H1 (cell line): ENCODE data around the gene FASN. TPM values are rescaled to one million over a fixed set of nuclear protein-coding genes. Genes with fewer than 3 reads are reported as not detected.

Experiments
- CTCF ChIA-PET: fragments of 300-600 bp; sonication (Branson Sonifier 250); formaldehyde crosslinking; loops from one replicate; lab custom pipeline; 2021; ENCODE audit not compliant: partially characterized antibody; lab: Charles Lee
- POLR2A ChIA-PET: fragments of 300-600 bp; sonication (Branson Sonifier 250); formaldehyde crosslinking; loops from one replicate; lab custom pipeline; 2021; ENCODE audit warnings: inconsistent platforms; ENCODE audit not compliant: partially characterized antibody; lab: Charles Lee
- DNase-seq, 2 experiments: peaks; one replicate each; pipeline versions ENCODE4 v3.0.0 to v3.0.0-alpha.2; 2010 to 2022; ENCODE audit warnings: low spot score in 2 of 2, low read depth in 1 of 2, mixed read lengths in 1 of 2
- FAIRE-seq: peaks from 2 replicates; lab custom pipeline; 2011; peaks lifted over from hg19 to GRCh38; lab: Jason Lieb, UNC
- H2AFZ ChIP-seq: 2 replicates; pipeline ENCODE4 v1.8.1; 2012; ENCODE audit warnings: low read length, inconsistent platforms
- H2AK5ac ChIP-seq: 2 replicates; pipeline ENCODE4 v1.6.1; 2013; ENCODE audit warnings: low read depth, low read length
- H2BK120ac ChIP-seq: replicated peaks from 2 replicates; pipeline ENCODE3; 2013; ENCODE audit warnings: low read depth, low read length, inconsistent platforms
- H2BK12ac ChIP-seq: 2 replicates; pipeline ENCODE4 v1.6.1; 2013; ENCODE audit warnings: low read depth, low read length
- H2BK15ac ChIP-seq: 2 replicates; pipeline ENCODE4 v1.6.1; 2013; ENCODE audit warnings: low read length
- H2BK20ac ChIP-seq: 2 replicates; pipeline ENCODE4 v1.6.1; 2013; ENCODE audit warnings: low read length
- H2BK5ac ChIP-seq: 2 replicates; pipeline ENCODE4 v1.6.1; 2013; ENCODE audit warnings: low read depth, low read length
- H3K14ac ChIP-seq: 2 replicates; pipeline ENCODE4 v1.6.1; 2013; ENCODE audit warnings: inconsistent platforms; ENCODE audit not compliant: insufficient read length
- H3K18ac ChIP-seq: 2 replicates; pipeline ENCODE4 v1.6.1; 2013; ENCODE audit warnings: low read length; ENCODE audit errors: extremely low read depth
- H3K23ac ChIP-seq: 2 replicates; pipeline ENCODE4 v1.6.1; 2013; ENCODE audit warnings: inconsistent platforms; ENCODE audit not compliant: insufficient read length
- H3K23me2 ChIP-seq: 2 replicates; pipeline ENCODE4 v1.6.1; 2013; ENCODE audit warnings: low read depth, low read length
- H3K27ac ChIP-seq: 2 replicates; pipeline ENCODE4 v1.6.1; 2011; ENCODE audit warnings: low read depth, low read length, inconsistent platforms
- H3K27me3 ChIP-seq, 4 experiments: replicated peaks in 1 of 4; 1 replicate in 1 of 4; 2 replicates in 3 of 4; pipeline versions ENCODE4 v1.6.1 to v1.8.1; 2011 to 2013; ENCODE audit warnings: low read length in 3 of 4, mild to moderate bottlenecking in 3 of 4, inconsistent platforms in 2 of 4, mixed read lengths in 2 of 4, moderate library complexity in 1 of 4; ENCODE audit not compliant: control insufficient read depth in 3 of 4, insufficient read depth in 3 of 4; ENCODE audit errors: extremely low read depth in 1 of 4
- H3K36me3 ChIP-seq, 4 experiments: 2 replicates each; pipeline versions ENCODE4 v1.6.1 to v1.8.1; 2011 to 2013; ENCODE audit warnings: mild to moderate bottlenecking in 4 of 4, low read length in 3 of 4, moderate library complexity in 2 of 4, control low read depth in 1 of 4, inconsistent platforms in 1 of 4; ENCODE audit not compliant: insufficient read depth in 4 of 4, control insufficient read depth in 2 of 4
- H3K4ac ChIP-seq: replicated peaks from 2 replicates; pipeline ENCODE3; 2013; ENCODE audit warnings: low read length, low read depth, mixed read lengths, inconsistent platforms; ENCODE audit not compliant: insufficient read length
- H3K4me1 ChIP-seq, 4 experiments: replicated peaks in 1 of 4; 1 replicate in 1 of 4; 2 replicates in 3 of 4; pipeline versions ENCODE4 v1.6.1 to v1.8.1; 2011 to 2013; ENCODE audit warnings: low read length in 3 of 4, inconsistent platforms in 2 of 4, mixed read lengths in 1 of 4; ENCODE audit not compliant: insufficient read depth in 4 of 4, control insufficient read depth in 3 of 4
- H3K4me2 ChIP-seq, 2 experiments: 2 replicates each; pipeline versions ENCODE4 v1.6.1 to v1.8.1; 2011 to 2013; ENCODE audit warnings: low read depth in 2 of 2, low read length in 2 of 2, control low read depth in 1 of 2, inconsistent platforms in 1 of 2, mild to moderate bottlenecking in 1 of 2; ENCODE audit not compliant: insufficient read depth in 1 of 2
- H3K4me3 ChIP-seq, 4 experiments: fragments of 200-600, 300-600 bp in 1 of 4; sonication (generic), shearing (Covaris generic), sonication (Bioruptor Twin) in 1 of 4; 2 replicates each; pipeline versions ENCODE4 v1.5.1 to v1.8.1; 2011 to 2016; ENCODE audit warnings: low read length in 4 of 4, low read depth in 3 of 4, control low read depth in 2 of 4, inconsistent platforms in 2 of 4, mild to moderate bottlenecking in 2 of 4, mixed read lengths in 1 of 4, moderate library complexity in 1 of 4; ENCODE audit not compliant: insufficient read depth in 2 of 4; ENCODE audit errors: extremely low read depth in 1 of 4
- H3K56ac ChIP-seq: replicated peaks from 2 replicates; pipeline ENCODE3; 2013; ENCODE audit warnings: low read depth, mild to moderate bottlenecking, mixed read lengths, low read length, inconsistent platforms; ENCODE audit not compliant: insufficient read length
- H3K79me1 ChIP-seq: 2 replicates; pipeline ENCODE4 v1.6.1; 2013; ENCODE audit warnings: low read depth, low read length, control low read depth
- H3K79me2 ChIP-seq, 2 experiments: 2 replicates each; pipeline versions ENCODE4 v1.6.1 to v1.8.1; 2012 to 2013; ENCODE audit warnings: low read length in 2 of 2, mild to moderate bottlenecking in 2 of 2, inconsistent platforms in 1 of 2; ENCODE audit not compliant: insufficient read depth in 2 of 2, control insufficient read depth in 1 of 2
- H3K9ac ChIP-seq, 4 experiments: replicated peaks in 1 of 4; 1 replicate in 1 of 4; 2 replicates in 3 of 4; pipeline versions ENCODE4 v1.6.1 to v1.8.1; 2011 to 2013; ENCODE audit warnings: low read depth in 3 of 4, low read length in 3 of 4, control low read depth in 2 of 4, mild to moderate bottlenecking in 2 of 4, moderate library complexity in 2 of 4, inconsistent platforms in 1 of 4; ENCODE audit errors: extremely low read depth in 1 of 4
- H3K9me3 ChIP-seq, 2 experiments: 2 replicates each; pipeline versions ENCODE4 v1.6.1 to v1.8.1; 2012 to 2013; ENCODE audit warnings: mild to moderate bottlenecking in 2 of 2, moderate library complexity in 2 of 2, control low read depth in 1 of 2, inconsistent platforms in 1 of 2, low read depth in 1 of 2, low read length in 1 of 2, mixed read lengths in 1 of 2; ENCODE audit not compliant: insufficient read depth in 2 of 2
- H4K20me1 ChIP-seq, 2 experiments: replicated peaks in 1 of 2; 2 replicates each; pipeline versions ENCODE3 to v1.8.1; 2011 to 2013; ENCODE audit warnings: inconsistent platforms in 2 of 2, low read length in 2 of 2, mild to moderate bottlenecking in 1 of 2; ENCODE audit not compliant: insufficient read depth in 2 of 2, control insufficient read depth in 1 of 2
- H4K5ac ChIP-seq: 2 replicates; pipeline ENCODE4 v1.6.1; 2013; ENCODE audit warnings: low read length, low read depth, mixed read lengths, inconsistent platforms; ENCODE audit not compliant: insufficient read length
- H4K8ac ChIP-seq: 2 replicates; pipeline ENCODE4 v1.8.0; 2013; ENCODE audit warnings: mild to moderate bottlenecking, moderate library complexity, low read length, inconsistent platforms; ENCODE audit not compliant: insufficient read depth; ENCODE audit errors: extremely low read depth
- H4K91ac ChIP-seq: replicated peaks from 2 replicates; pipeline ENCODE3; 2013; ENCODE audit warnings: low read length, mixed read lengths, inconsistent platforms; ENCODE audit not compliant: insufficient read length
- ZNF274 ChIP-seq: IDR thresholded peaks from 2 replicates; pipeline ENCODE4 v1.7.0; 2012; ENCODE audit warnings: low read length, borderline replicate concordance; ENCODE audit errors: extremely low read depth
- WGBS, 2 experiments: shearing (Covaris generic) in 1 of 2; methylation state at CpG; one replicate each; pipeline versions ENCODE4 v1.1.6 to v1.1.7; 2013 to 2015; ENCODE audit warnings: low lambda C conversion rate in 2 of 2, mixed read lengths in 2 of 2, inconsistent platforms in 1 of 2, low coverage in 1 of 2, missing lambda C conversion rate in 1 of 2; ENCODE audit not compliant: insufficient replicate concordance in 2 of 2, insufficient coverage in 1 of 2, insufficient read length in 1 of 2; ENCODE audit errors: extremely low coverage in 1 of 2, missing lambda C conversion rate in 1 of 2; 5-methylcytosine and 5-hydroxymethylcytosine counted together
- polyA plus RNA-seq, 7 experiments: library from polyadenylated mRNA; depleted of rRNA in 3 of 7; stranded (reverse) in 5 of 7; unstranded in 2 of 7; fragments of >200 nt in 5 of 7; fragments of 200-250 nt in 2 of 7; gene quantifications; 1 replicate in 5 of 7; 2 replicates in 1 of 7; 4 replicates in 1 of 7; pipeline versions ENCODE4 v1.2.1 to v1.2.3, GENCODE V29; 2011 to 2013; ENCODE audit warnings: missing spikeins in 2 of 7, mixed read lengths in 2 of 7
- total RNA-seq: library from RNA; stranded (reverse); fragmentation: NEBNext Ultra II Directional; extraction: Animal tissue kit (Norgen Biotek cat#: 25700); gene quantifications from 2 replicates; pipeline ENCODE4 v1.2.1, GENCODE V29; 2021

Gene FASN
- total and polyA plus RNA-seq, 2 of the 8 experiments (the other 6 are each of a cell fraction or from before 2014, with no cell fraction given), result 143 to 561 TPM

DNA sequence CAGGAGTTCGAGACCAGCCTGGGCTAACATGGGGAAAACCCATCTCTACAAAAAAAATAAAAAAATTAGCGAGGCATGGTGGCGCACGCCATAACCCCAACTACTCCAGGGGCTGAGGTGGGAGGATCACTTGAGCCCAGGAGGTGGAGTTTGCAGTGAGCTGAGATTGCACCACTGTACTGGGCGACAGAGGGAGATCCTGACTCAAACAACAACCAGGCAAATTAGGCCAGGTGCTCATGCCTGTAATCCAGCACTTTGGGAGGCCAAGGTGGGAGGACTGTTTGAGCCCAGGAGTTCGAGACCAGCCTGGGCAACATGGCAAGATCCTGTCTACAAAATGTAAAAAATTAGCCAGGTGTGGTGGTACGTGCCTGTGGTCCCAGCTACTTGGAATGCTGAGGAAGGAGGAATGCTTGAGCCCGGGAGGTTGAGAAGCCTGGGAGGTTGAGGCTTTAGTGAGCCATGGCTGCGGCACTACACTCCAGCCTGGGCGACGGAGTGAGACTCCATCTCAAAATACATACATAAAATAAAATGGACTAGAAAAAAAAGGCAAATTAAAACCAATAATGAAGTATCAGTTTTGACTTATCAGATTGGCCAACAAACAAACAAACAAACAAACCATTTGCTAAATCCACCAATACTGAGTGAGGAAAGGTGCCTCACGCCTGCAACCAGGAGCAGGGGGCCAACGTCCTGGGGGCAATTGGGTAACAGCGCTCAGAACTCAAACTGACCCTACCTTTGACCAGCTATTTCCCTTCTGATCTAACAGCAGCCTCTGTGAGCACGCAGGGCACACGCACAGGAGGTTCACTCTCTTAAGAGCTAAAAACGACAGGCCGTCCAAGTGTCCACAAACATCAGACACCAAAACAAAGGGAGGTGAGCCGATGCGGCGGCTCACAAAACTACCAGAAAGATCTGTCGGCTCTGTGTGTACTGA, 19.4 kb upstream of the FASN start:
- POLR2A ChIA-PET, result interaction anchor here (0.9 to 3.5 kb wide), 5 partner anchors 9 to 19 kb away, joined by 3 to 13 read pairs (median 5); partner anchors contain the start of gene FASN
- Histone ChIP-seq H3K23me2 (0 out of 2 replicates have a peak, but pooled peaks cover 2% of the 10 kb centered on the region), H2BK15ac (no peak overlapping the region), H3K4me3 (no peak overlapping the region), H3K4me1 (peaks cover 0 to 8% (median 2%) of the 10 kb centered on the region in 4 experiments; a peak in 4 of 7 replicates), H3K27ac (no peak overlapping the region), H2AK5ac (no peak overlapping the region; the same call in 1 of the 2 replicates), H3K23ac (no peak overlapping the region), H3K18ac (no peak overlapping the region), H3K36me3 (no peaks in the 10 kb centered on the region), H2AFZ (no peak overlapping the region), H4K91ac (peak overlapping the region; percentile 65), H2BK120ac (no peak overlapping the region), H4K5ac (no peak overlapping the region), H4K8ac (no peak overlapping the region), H3K56ac (no peak overlapping the region), H2BK5ac (no peak overlapping the region), H3K79me2 (no peaks in the 10 kb centered on the region), H3K9me3 (no peaks in the 10 kb centered on the region), H3K9ac (no peak overlapping the region), H2BK12ac (no peak overlapping the region), H3K4me2 (no peak overlapping the region), H2BK20ac (no peak overlapping the region), H3K14ac (no peak overlapping the region), H3K79me1 (no peaks in the 10 kb centered on the region), H3K4ac (no peak overlapping the region), H4K20me1 (peaks cover 3 to 6% of the 10 kb centered on the region in 2 experiments), H3K27me3 (peaks cover 0 to 4% (median 0%) of the 10 kb centered on the region in 4 experiments; a peak in 2 of 7 replicates)
- no peak for TF ChIP-seq ZNF274
- DNase-seq (no peak), FAIRE-seq (no peak)
- CTCF ChIA-PET, result interaction anchor here (0.6 to 10.5 kb wide), 5 partner anchors 13 to 180 kb away, joined by 3 to 61 read pairs (median 3); no protein-coding TSS in a partner anchor
- WGBS, 2 experiments, result 84% methylated on average over 22 of the region's 22 CpGs; no CpG with 5 or more reads in 1 of the 2 experiments
